Endothelial cell of umbilical vein (primary cell): ENCODE results near the gene ZNF786. TPM values are rescaled to one million over a fixed set of nuclear protein-coding genes. Genes with fewer than 3 reads are reported as not detected.

ENCODE experiments used
- BruUV-seq: library from RNA; stranded (reverse); fragments of 400-500 nt; replicated peaks from 2 replicates; lab custom pipeline; 2021; lab: Mats Ljungman, UMichigan
- CTCF ChIA-PET: fragments of 300-600, 350-600 bp; sonication (Branson Sonifier 250); formaldehyde crosslinking; loops from one replicate; lab custom pipeline; 2021; ENCODE audit warnings: antibody characterized with exemption, inconsistent platforms; lab: Charles Lee
- POLR2A ChIA-PET: fragments of 300-600, 350-600 bp; sonication (Branson Sonifier 250); formaldehyde crosslinking; loops from one replicate; lab custom pipeline; 2021; ENCODE audit warnings: antibody characterized with exemption, inconsistent platforms; lab: Charles Lee
- DNase-seq: peaks from one replicate; pipeline ENCODE4 v3.0.0-alpha.2; 2011; ENCODE audit warnings: low read depth, low spot score
- FAIRE-seq: peaks from 2 replicates; lab custom pipeline; 2011; peaks lifted over from hg19 to GRCh38; lab: Jason Lieb, UNC
- H2AFZ ChIP-seq: 2 replicates; pipeline ENCODE4 v1.6.0; 2012; ENCODE audit warnings: low read depth, low read length, control low read depth, inconsistent platforms
- H3K27ac ChIP-seq: 2 replicates; pipeline ENCODE4 v1.5.1; 2011; ENCODE audit warnings: low read depth, mild to moderate bottlenecking, control low read depth, low read length, moderate library complexity; ENCODE audit not compliant: insufficient read depth
- H3K27me3 ChIP-seq, 2 experiments: 2 replicates each; pipeline versions ENCODE4 v1.6.0 to v1.6.1; 2011; ENCODE audit warnings: low read length in 2 of 2, mixed read lengths in 1 of 2; ENCODE audit not compliant: control insufficient read depth in 2 of 2, insufficient read depth in 2 of 2
- H3K36me3 ChIP-seq, 2 experiments: 2 replicates in 1 of 2; 3 replicates in 1 of 2; pipeline ENCODE4 v1.5.1; 2011; ENCODE audit warnings: low read length in 2 of 2, mild to moderate bottlenecking in 1 of 2, moderate library complexity in 1 of 2; ENCODE audit not compliant: control insufficient read depth in 2 of 2, insufficient read depth in 2 of 2; ENCODE audit errors: extremely low read depth in 1 of 2
- H3K4me1 ChIP-seq: 3 replicates; pipeline ENCODE4 v1.5.1; 2011; ENCODE audit warnings: mild to moderate bottlenecking, low read length; ENCODE audit not compliant: control insufficient read depth, insufficient read depth; ENCODE audit errors: extremely low read depth
- H3K4me2 ChIP-seq: 2 replicates; pipeline ENCODE4 v1.6.1; 2011; ENCODE audit warnings: low read length, control low read depth, mixed read lengths; ENCODE audit not compliant: insufficient read depth
- H3K4me3 ChIP-seq, 3 experiments: fragments of 200-600 bp in 1 of 3; sonication (generic), shearing (Covaris generic) in 1 of 3; replicated peaks in 1 of 3; 2 replicates each; pipeline ENCODE4 v1.5.1; 2011 to 2016; ENCODE audit warnings: control low read depth in 3 of 3, low read length in 3 of 3, mild to moderate bottlenecking in 2 of 3, inconsistent platforms in 1 of 3, low read depth in 1 of 3, moderate library complexity in 1 of 3; ENCODE audit not compliant: insufficient read depth in 1 of 3
- H3K79me2 ChIP-seq: 2 replicates; pipeline ENCODE4 v1.6.0; 2012; ENCODE audit warnings: low read length, inconsistent platforms; ENCODE audit not compliant: control insufficient read depth, insufficient read depth
- H3K9ac ChIP-seq: replicated peaks from 2 replicates; pipeline ENCODE3; 2011; ENCODE audit warnings: low read length, control low read depth; ENCODE audit not compliant: insufficient read depth; ENCODE audit errors: extremely low read depth
- H3K9me1 ChIP-seq: replicated peaks from 3 replicates; pipeline ENCODE4 v1.6.0; 2011; ENCODE audit warnings: mild to moderate bottlenecking, low read length; ENCODE audit not compliant: control insufficient read depth, insufficient read depth; ENCODE audit errors: extremely low read depth
- H3K9me3 ChIP-seq: replicated peaks from 2 replicates; pipeline ENCODE4 v1.5.1; 2012; ENCODE audit warnings: low read length, inconsistent platforms; ENCODE audit not compliant: control insufficient read depth, insufficient read depth
- H4K20me1 ChIP-seq: replicated peaks from 2 replicates; pipeline ENCODE3; 2011; ENCODE audit warnings: mild to moderate bottlenecking, low read length; ENCODE audit not compliant: control insufficient read depth, insufficient read depth; ENCODE audit errors: extremely low read depth
- EZH2 ChIP-seq: IDR thresholded peaks from 2 replicates; pipeline ENCODE4 v1.6.1; 2012; ENCODE audit warnings: borderline replicate concordance, low read depth, mild to moderate bottlenecking, moderate library complexity, low read length, inconsistent platforms; ENCODE audit not compliant: severe bottlenecking
- FOS ChIP-seq: IDR thresholded peaks from 2 replicates; pipeline ENCODE4 v1.6.1; 2011; ENCODE audit warnings: mild to moderate bottlenecking, low read length, moderate library complexity, borderline replicate concordance; ENCODE audit not compliant: insufficient read depth
- GATA2 ChIP-seq: IDR thresholded peaks from 2 replicates; pipeline ENCODE4 v1.7.0; 2011; ENCODE audit warnings: low read depth, mild to moderate bottlenecking, moderate library complexity, mixed read lengths, low read length; ENCODE audit not compliant: insufficient read length, insufficient read depth
- JUN ChIP-seq: IDR thresholded peaks from 2 replicates; pipeline ENCODE4 v1.6.1; 2011; ENCODE audit warnings: borderline replicate concordance, low read depth; ENCODE audit not compliant: insufficient read length, insufficient read depth
- MYC ChIP-seq: IDR thresholded peaks from one replicate; pipeline ENCODE4 v1.6.1; 2011; ENCODE audit warnings: mild to moderate bottlenecking, low read depth, low read length
- POLR2A ChIP-seq: IDR thresholded peaks from 2 replicates; pipeline ENCODE4 v1.6.1; 2012; ENCODE audit warnings: low read depth, mild to moderate bottlenecking, control low read depth, low read length
- POLR2AphosphoS5 ChIP-seq: IDR thresholded peaks from 2 replicates; pipeline ENCODE4 v1.6.1; 2012; ENCODE audit warnings: low read depth, mild to moderate bottlenecking, control low read depth, low read length, moderate library complexity; ENCODE audit not compliant: insufficient read depth
- dilution Hi-C: fragments of 300-500 bp; cut with MboI; formaldehyde crosslinking; loops from one replicate; pipeline ENCODE4 v1.15.0; 2019; ENCODE audit warnings: low sequenced_read_pairs; ENCODE audit not compliant: extremely low pct_ligation_motif_present
- intact Hi-C: fragments of 100-400 bp; cut with micrococcal nuclease; formaldehyde crosslinking; loops from one replicate; pipeline ENCODE4 v1.10.0; 2022
- polyA plus RNA-seq, 4 experiments: library from polyadenylated mRNA; depleted of rRNA in 3 of 4; stranded (reverse) in 3 of 4; unstranded in 1 of 4; fragments of >200 nt; gene quantifications; 2 replicates each; pipeline versions ENCODE4 v1.2.1 to v1.2.3, GENCODE V29; 2011 to 2012; ENCODE audit warnings: missing spikeins in 1 of 4
- total RNA-seq: library from RNA; stranded (reverse); gene quantifications from 2 replicates; pipeline ENCODE4 v1.2.3, GENCODE V29; 2021
- TF ChIP-seq, protein P1 (sequence below): IDR thresholded peaks from 2 replicates; pipeline ENCODE4 v1.6.1; 2011; ENCODE audit not compliant: insufficient read depth, insufficient read length
- TF ChIP-seq, protein P2 (sequence below), 2 donors: IDR thresholded peaks; 1 replicate in 1 of 2; 2 replicates in 1 of 2; pipeline ENCODE4 v1.5.1; 2011; ENCODE audit warnings: low read length in 2 of 2, mild to moderate bottlenecking in 2 of 2, moderate library complexity in 2 of 2, control low read depth in 1 of 2, inconsistent platforms in 1 of 2, low read depth in 1 of 2; ENCODE audit not compliant: insufficient read depth in 1 of 2; ENCODE audit errors: extremely low read depth in 1 of 2

ZNF786 gene
- total and polyA plus RNA-seq, 2 donors (not counting 3 experiments of a cell fraction or from before 2014, with no cell fraction given) = 2.8 to 5.9 TPM

DNA sequence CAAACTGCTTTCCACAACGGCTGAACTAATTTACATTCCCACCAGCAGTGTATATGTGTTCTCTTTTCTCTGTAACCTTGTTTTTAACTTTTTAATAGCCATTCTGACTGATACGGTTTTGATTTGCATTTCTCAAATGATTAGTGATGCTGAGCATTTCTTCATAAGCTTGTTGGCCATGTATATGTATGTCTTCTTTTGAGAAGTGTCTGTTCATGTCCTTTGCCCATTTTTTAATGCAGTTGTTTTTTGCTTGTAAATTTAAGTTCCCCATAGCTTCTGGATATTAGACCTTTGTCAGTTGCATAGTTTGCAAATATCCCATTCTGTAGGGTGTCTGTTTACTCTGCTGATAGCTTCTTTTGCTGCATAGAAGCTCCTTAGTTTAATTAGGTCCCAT is 6.1 kb downstream of the ZNF786 start:
- FAIRE-seq = no peak
- no peak overlapping the region for H3K27ac ChIP-seq
- dilution Hi-C loops = no loop called here
- no peaks in the 10 kb centered on the region for H3K4me1 ChIP-seq
- H3K36me3 ChIP-seq = no peaks in the 10 kb centered on the region
- H3K79me2 ChIP-seq = peaks cover 7% of the 10 kb centered on the region
- H3K9me1 ChIP-seq = no peaks in the 10 kb centered on the region
- H4K20me1 ChIP-seq = no peaks in the 10 kb centered on the region
- no peaks in the 10 kb centered on the region for H3K9me3 ChIP-seq
- intact Hi-C loops = no loop called here
- H3K9ac ChIP-seq = no peak overlapping the region
- no peak for TF ChIP-seq POLR2A
- TF ChIP-seq, protein P1, sequence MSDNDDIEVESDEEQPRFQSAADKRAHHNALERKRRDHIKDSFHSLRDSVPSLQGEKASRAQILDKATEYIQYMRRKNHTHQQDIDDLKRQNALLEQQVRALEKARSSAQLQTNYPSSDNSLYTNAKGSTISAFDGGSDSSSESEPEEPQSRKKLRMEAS = no peak
- TF ChIP-seq FOS = no peak
- no peak for TF ChIP-seq JUN
- TF ChIP-seq, protein P2, sequence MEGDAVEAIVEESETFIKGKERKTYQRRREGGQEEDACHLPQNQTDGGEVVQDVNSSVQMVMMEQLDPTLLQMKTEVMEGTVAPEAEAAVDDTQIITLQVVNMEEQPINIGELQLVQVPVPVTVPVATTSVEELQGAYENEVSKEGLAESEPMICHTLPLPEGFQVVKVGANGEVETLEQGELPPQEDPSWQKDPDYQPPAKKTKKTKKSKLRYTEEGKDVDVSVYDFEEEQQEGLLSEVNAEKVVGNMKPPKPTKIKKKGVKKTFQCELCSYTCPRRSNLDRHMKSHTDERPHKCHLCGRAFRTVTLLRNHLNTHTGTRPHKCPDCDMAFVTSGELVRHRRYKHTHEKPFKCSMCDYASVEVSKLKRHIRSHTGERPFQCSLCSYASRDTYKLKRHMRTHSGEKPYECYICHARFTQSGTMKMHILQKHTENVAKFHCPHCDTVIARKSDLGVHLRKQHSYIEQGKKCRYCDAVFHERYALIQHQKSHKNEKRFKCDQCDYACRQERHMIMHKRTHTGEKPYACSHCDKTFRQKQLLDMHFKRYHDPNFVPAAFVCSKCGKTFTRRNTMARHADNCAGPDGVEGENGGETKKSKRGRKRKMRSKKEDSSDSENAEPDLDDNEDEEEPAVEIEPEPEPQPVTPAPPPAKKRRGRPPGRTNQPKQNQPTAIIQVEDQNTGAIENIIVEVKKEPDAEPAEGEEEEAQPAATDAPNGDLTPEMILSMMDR (IDR thresholded peaks at IDR 0.05; ENCODE audit: extremely low read depth in 1 of 2, insufficient read depth in 1 of 2, low read depth in 1 of 2, low read length in 2 of 2) = no peak
- TF ChIP-seq POLR2AphosphoS5 = no peak
- no peak for TF ChIP-seq EZH2
- no peak for TF ChIP-seq MYC
- TF ChIP-seq GATA2 = no peak
- no peak overlapping the region for H3K4me2 ChIP-seq
- ChIA-PET POLR2A (no interaction called here), CTCF (interaction anchor here (1.1 kb wide), 1 partner anchor 79 kb away, joined by 3 read pairs; no protein-coding TSS in a partner anchor)
- H3K27me3 ChIP-seq = no peaks in the 10 kb centered on the region
- BruUV-seq = no TSS peak
- DNase-seq = no peak
- H2AFZ ChIP-seq = no peak overlapping the region
- H3K4me3 ChIP-seq = no peak overlapping the region
